ENCODE measurements around the gene MAML1.

GRCh38 chr5:179797741-179798140 lies 65.1 kb downstream of the MAML1 start:
- TF ChIP-seq CTCF (IDR thresholded peaks at IDR 0.05; ENCODE audit: poor library complexity) (no peak), EZH2phosphoT487 (IDR thresholded peaks at IDR 0.05; ENCODE audit: low read depth, severe bottlenecking, unreplicated experiment) (no peak), EZH2 (IDR thresholded peaks at IDR 0.05; ENCODE audit: borderline replicate concordance) (no peak)

Data from hepatocyte (in vitro differentiated cells).